MM.1S (cell line): ENCODE data around the gene EPHB1.

ENCODE experiments used
- DNase-seq: peaks from one replicate; pipeline ENCODE4 v3.0.0-alpha.2; 2015
- H2AFZ ChIP-seq: fragments of 300-600 bp; sonication (generic); 2 replicates; pipeline ENCODE4 v1.6.0; 2016; ENCODE audit warnings: antibody characterized with exemption, low read length
- H3F3A ChIP-seq: fragments of 300-600 bp; sonication (generic); 2 replicates; pipeline ENCODE4 v1.6.1; 2016; ENCODE audit warnings: mild to moderate bottlenecking, antibody characterized with exemption, low read length, moderate library complexity, mixed read lengths; ENCODE audit not compliant: insufficient read depth
- H3K27ac ChIP-seq: fragments of 300-600 bp; sonication (generic); 2 replicates; pipeline ENCODE4 v1.5.1; 2016; ENCODE audit warnings: mild to moderate bottlenecking, low read length
- H3K27me3 ChIP-seq: fragments of 300-600 bp; sonication (generic); replicated peaks from 2 replicates; pipeline ENCODE4 v1.6.0; 2016; ENCODE audit warnings: low read length; ENCODE audit not compliant: insufficient read depth
- H3K36me3 ChIP-seq: fragments of 300-600 bp; sonication (generic); replicated peaks from 2 replicates; pipeline ENCODE4 v1.6.1; 2016; ENCODE audit warnings: mild to moderate bottlenecking, low read length, mixed read lengths; ENCODE audit not compliant: insufficient read depth
- H3K4me1 ChIP-seq: fragments of 300-600 bp; sonication (generic); 2 replicates; pipeline ENCODE4 v1.6.1; 2016; ENCODE audit warnings: low read length, mixed read lengths
- H3K4me2 ChIP-seq: fragments of 300-600 bp; sonication (generic); 2 replicates; pipeline ENCODE4 v1.6.0; 2016; ENCODE audit warnings: low read depth, low read length
- H3K4me3 ChIP-seq: fragments of 300-600 bp; sonication (generic); 2 replicates; pipeline ENCODE4 v1.5.1; 2016; ENCODE audit warnings: low read length, mixed read lengths
- H3K79me2 ChIP-seq: fragments of 300-600 bp; sonication (generic); 2 replicates; pipeline ENCODE4 v1.6.1; 2016; ENCODE audit warnings: mixed run types, low read length, mixed read lengths
- H3K9ac ChIP-seq: fragments of 300-600 bp; sonication (generic); 2 replicates; pipeline ENCODE4 v1.6.1; 2016; ENCODE audit warnings: low read length, mixed read lengths
- H3K9me2 ChIP-seq: fragments of 300-600 bp; sonication (generic); replicated peaks from 2 replicates; pipeline ENCODE4 v1.6.1; 2016; ENCODE audit warnings: mild to moderate bottlenecking, low read length, mixed read lengths; ENCODE audit not compliant: insufficient read depth
- H3K9me3 ChIP-seq: fragments of 300-600 bp; sonication (generic); replicated peaks from 2 replicates; pipeline ENCODE4 v1.6.1; 2016; ENCODE audit warnings: mild to moderate bottlenecking, low read length, mixed read lengths; ENCODE audit not compliant: insufficient read depth
- H4K20me1 ChIP-seq: fragments of 300-600 bp; sonication (generic); 2 replicates; pipeline ENCODE4 v1.6.1; 2016; ENCODE audit warnings: mild to moderate bottlenecking, low read length, moderate library complexity, mixed read lengths; ENCODE audit not compliant: insufficient read depth
- CTCF ChIP-seq: fragments of 300-600 bp; sonication (generic); IDR thresholded peaks from 2 replicates; pipeline ENCODE4 v1.5.1; 2016; ENCODE audit warnings: antibody characterized with exemption, low read length, mixed read lengths
- EZH2 ChIP-seq: fragments of 300-600 bp; sonication (generic); optimal IDR thresholded peaks from 2 replicates; pipeline ENCODE3; 2017; ENCODE audit warnings: low read depth, mild to moderate bottlenecking, antibody characterized with exemption, low read length, mixed read lengths
- EZH2phosphoT487 ChIP-seq: fragments of 300-600 bp; sonication (generic); IDR thresholded peaks from 2 replicates; pipeline ENCODE4 v1.6.1; 2018; ENCODE audit warnings: antibody characterized with exemption, low read length

Gene EPHB1

GRCh38 chr3:134931045-134931785 is 136.2 kb downstream of the EPHB1 start:
- Histone ChIP-seq H3K27me3 (no peaks in the 10 kb centered on the region), H3K36me3 (no peaks in the 10 kb centered on the region), H3K79me2 (no peaks in the 10 kb centered on the region), H4K20me1 (no peaks in the 10 kb centered on the region), H3K9me3 (no peaks in the 10 kb centered on the region), H3F3A (no peaks in the 10 kb centered on the region), H3K9me2 (no peaks in the 10 kb centered on the region), H3K4me2 (no peak overlapping the region), H3K4me1 (no peaks in the 10 kb centered on the region), H3K4me3 (no peak overlapping the region), H3K9ac (no peak overlapping the region), H3K27ac (no peak overlapping the region), H2AFZ (no peak overlapping the region)
- DNase-seq: no peak
- TF ChIP-seq CTCF (no peak), EZH2phosphoT487 (no peak), EZH2 (no peak)

- Histone ChIP-seq H3K4me2 (no peak overlapping the region), H4K20me1 (no peaks in the 10 kb centered on the region)
- DNase-seq: no peak
These were observed 137.0 kb downstream of the EPHB1 start for GRCh38 chr3:134932035-134932434.

GRCh38 chr3:134933997-134934396 is 138.9 kb downstream of the EPHB1 start:
- TF ChIP-seq CTCF (no peak), EZH2 (no peak), EZH2phosphoT487 (no peak)

More at GRCh38 chr3:134932035-134932434, 137.0 kb downstream of the EPHB1 start:
- H3K9me2 ChIP-seq: no peaks in the 10 kb centered on the region
- no peaks in the 10 kb centered on the region for H3K9me3 ChIP-seq
- no peak overlapping the region for H3K9ac ChIP-seq
- TF ChIP-seq EZH2: no peak
- H2AFZ ChIP-seq: no peak overlapping the region
- H3K79me2 ChIP-seq: no peaks in the 10 kb centered on the region
- no peak overlapping the region for H3K27ac ChIP-seq
- H3F3A ChIP-seq: no peaks in the 10 kb centered on the region
- H3K4me3 ChIP-seq: no peak overlapping the region
- H3K36me3 ChIP-seq: no peaks in the 10 kb centered on the region
- no peaks in the 10 kb centered on the region for H3K4me1 ChIP-seq
- no peaks in the 10 kb centered on the region for H3K27me3 ChIP-seq

GRCh38 chr3:134934933-134935332 is 139.9 kb downstream of the EPHB1 start:
- no peak for TF ChIP-seq EZH2phosphoT487
- no peak for TF ChIP-seq CTCF
- TF ChIP-seq EZH2: no peak

More at GRCh38 chr3:134933997-134934396, 138.9 kb downstream of the EPHB1 start:
- no peak for DNase-seq
- Histone ChIP-seq H3K4me2 (no peak overlapping the region), H3K4me1 (no peaks in the 10 kb centered on the region), H3K9me3 (no peaks in the 10 kb centered on the region), H3K4me3 (no peak overlapping the region), H3K36me3 (no peaks in the 10 kb centered on the region), H3K9me2 (no peaks in the 10 kb centered on the region), H2AFZ (no peak overlapping the region), H3K9ac (no peak overlapping the region), H3F3A (no peaks in the 10 kb centered on the region), H4K20me1 (no peaks in the 10 kb centered on the region), H3K79me2 (no peaks in the 10 kb centered on the region), H3K27ac (no peak overlapping the region), H3K27me3 (no peaks in the 10 kb centered on the region)

More at GRCh38 chr3:134934933-134935332, 139.9 kb downstream of the EPHB1 start:
- Histone ChIP-seq H3K27ac (no peak overlapping the region), H3K9ac (no peak overlapping the region), H3K4me3 (no peak overlapping the region), H3K27me3 (no peaks in the 10 kb centered on the region), H3K9me3 (no peaks in the 10 kb centered on the region), H2AFZ (no peak overlapping the region), H3F3A (no peaks in the 10 kb centered on the region), H3K4me2 (no peak overlapping the region), H3K79me2 (no peaks in the 10 kb centered on the region), H3K36me3 (no peaks in the 10 kb centered on the region), H3K9me2 (no peaks in the 10 kb centered on the region), H3K4me1 (no peaks in the 10 kb centered on the region), H4K20me1 (no peaks in the 10 kb centered on the region)
- DNase-seq: no peak
